ENCODE results near the gene CASP8. TPM values are rescaled to one million over a fixed set of nuclear protein-coding genes. Genes with fewer than 3 reads are reported as not detected.

Gene CASP8
- total RNA-seq, 1 donor from 2014 or later: 2.8 TPM

GRCh38 chr2:201313362-201313761, 53.0 kb downstream of the CASP8 start:
- no peak overlapping the region for H3K27ac Mint-ChIP-seq
- H3K9me3 Mint-ChIP-seq (ENCODE audit: low read depth): peaks cover 23% of the 10 kb centered on the region
- H3K36me3 Mint-ChIP-seq (ENCODE audit: insufficient read depth): peaks cover 2% of the 10 kb centered on the region
- H3K4me1 Mint-ChIP-seq (ENCODE audit: low read depth): no peaks in the 10 kb centered on the region
- no peak for DNase-seq (ENCODE audit: low spot score, unreplicated experiment)
- no peak for TF ChIP-seq CTCF (IDR thresholded peaks at IDR 0.05; ENCODE audit: unreplicated experiment)
- no peak overlapping the region for H3K4me3 Mint-ChIP-seq (ENCODE audit: low read depth)
- H3K27me3 Mint-ChIP-seq: no peaks in the 10 kb centered on the region

DNA sequence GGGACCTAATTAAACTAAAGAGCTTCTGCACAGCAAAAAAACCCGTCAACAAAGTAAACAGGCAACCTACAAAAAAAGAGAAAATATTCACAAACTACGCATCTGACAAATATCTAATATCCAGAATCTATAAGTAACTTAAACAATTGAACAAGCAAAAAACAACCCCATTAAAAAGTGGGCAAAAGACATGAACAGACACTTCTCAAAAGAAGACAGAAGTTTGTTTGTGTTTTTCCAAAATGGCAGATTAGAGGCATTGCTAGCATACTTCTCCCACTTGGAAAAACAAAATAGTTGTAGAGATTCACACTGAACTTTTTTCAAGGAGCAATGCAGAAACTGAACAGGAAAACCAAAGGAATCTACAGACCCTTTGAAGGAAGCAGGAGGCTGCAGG, 59.2 kb downstream of the CASP8 start:
- Mint-ChIP-seq H3K9me3 (ENCODE audit: low read depth) (peaks cover 22% of the 10 kb centered on the region), H3K4me3 (ENCODE audit: low read depth) (no peak overlapping the region), H3K27me3 (no peaks in the 10 kb centered on the region), H3K4me1 (ENCODE audit: low read depth) (no peaks in the 10 kb centered on the region), H3K27ac (no peak overlapping the region), H3K36me3 (ENCODE audit: insufficient read depth) (peaks cover 2% of the 10 kb centered on the region)
- no peak for DNase-seq (ENCODE audit: low spot score, unreplicated experiment)
- no peak for TF ChIP-seq CTCF (IDR thresholded peaks at IDR 0.05; ENCODE audit: unreplicated experiment)

DNA sequence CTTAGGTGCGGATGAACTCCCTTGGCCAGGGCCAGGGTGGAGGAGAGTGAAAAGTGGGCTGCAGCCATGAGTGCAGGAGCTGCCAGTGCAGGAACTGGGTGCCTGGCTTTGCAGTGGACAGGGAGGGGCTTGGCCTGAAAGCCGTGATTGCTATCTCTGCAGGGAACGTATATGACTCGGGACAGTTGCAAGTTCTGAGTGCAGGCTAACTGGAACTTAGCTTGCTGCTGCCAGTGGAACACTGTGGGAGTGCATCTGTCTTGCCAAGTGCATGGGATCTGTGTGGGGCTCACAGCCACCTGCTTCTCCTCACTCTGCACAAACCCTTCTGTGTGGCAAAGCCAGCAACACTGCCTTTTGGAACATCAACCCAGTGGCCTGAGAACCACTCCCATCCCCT, 59.9 kb downstream of the CASP8 start:
- TF ChIP-seq CTCF (IDR thresholded peaks at IDR 0.05; ENCODE audit: unreplicated experiment): no peak
- Mint-ChIP-seq H3K27me3 (no peaks in the 10 kb centered on the region), H3K4me1 (ENCODE audit: low read depth) (no peaks in the 10 kb centered on the region), H3K9me3 (ENCODE audit: low read depth) (peaks cover 20% of the 10 kb centered on the region), H3K4me3 (ENCODE audit: low read depth) (no peak overlapping the region), H3K36me3 (ENCODE audit: insufficient read depth) (no peaks in the 10 kb centered on the region), H3K27ac (no peak overlapping the region)
- DNase-seq (ENCODE audit: low spot score, unreplicated experiment): no peak

DNA sequence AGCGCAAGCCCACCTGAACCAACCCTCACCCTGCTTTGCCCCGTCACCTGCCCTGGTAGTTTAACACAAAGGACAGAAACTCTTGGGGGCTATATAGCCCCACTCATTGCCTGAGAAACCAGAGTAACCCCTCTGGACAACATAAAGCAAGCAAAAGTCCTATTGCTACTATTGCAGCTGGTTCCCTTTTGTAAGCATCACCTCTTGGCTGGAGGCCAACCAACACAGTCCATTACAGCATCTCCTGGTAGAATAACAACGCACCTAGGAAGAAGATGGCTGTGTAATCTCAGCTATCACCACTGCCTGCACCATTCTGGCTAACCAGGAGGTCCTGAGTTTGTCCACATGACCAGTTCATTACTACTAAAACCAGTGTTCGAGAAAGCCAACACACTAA, 60.4 kb downstream of the CASP8 start:
- no peak overlapping the region for H3K27ac Mint-ChIP-seq
- H3K27me3 Mint-ChIP-seq: no peaks in the 10 kb centered on the region
- DNase-seq (ENCODE audit: low spot score, unreplicated experiment): no peak
- no peaks in the 10 kb centered on the region for H3K4me1 Mint-ChIP-seq (ENCODE audit: low read depth)
- TF ChIP-seq CTCF (IDR thresholded peaks at IDR 0.05; ENCODE audit: unreplicated experiment): no peak
- H3K9me3 Mint-ChIP-seq (ENCODE audit: low read depth): peaks cover 22% of the 10 kb centered on the region
- no peak overlapping the region for H3K4me3 Mint-ChIP-seq (ENCODE audit: low read depth)
- no peaks in the 10 kb centered on the region for H3K36me3 Mint-ChIP-seq (ENCODE audit: insufficient read depth)

DNA sequence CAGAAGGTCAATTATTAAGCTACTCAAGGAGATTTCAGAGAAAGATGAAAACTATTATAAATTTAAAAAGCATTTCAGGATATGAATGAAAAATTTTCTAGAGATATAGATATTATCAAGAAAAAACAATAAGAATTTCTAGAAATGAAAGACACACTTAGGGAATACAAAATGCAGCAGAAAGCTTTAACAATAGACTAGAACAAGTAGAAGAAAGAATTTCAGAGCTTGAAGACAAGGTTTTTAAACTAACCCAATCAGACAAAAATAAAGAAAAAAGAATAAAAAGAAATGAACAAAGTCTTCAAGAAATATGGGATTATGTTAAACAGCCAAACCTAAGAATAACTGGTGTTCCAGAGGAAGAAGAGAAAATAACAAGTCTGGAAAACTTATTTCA, 62.4 kb downstream of the CASP8 start:
- peaks cover 1% of the 10 kb centered on the region for H3K36me3 Mint-ChIP-seq (ENCODE audit: insufficient read depth)
- TF ChIP-seq CTCF (IDR thresholded peaks at IDR 0.05; ENCODE audit: unreplicated experiment): no peak
- H3K9me3 Mint-ChIP-seq (ENCODE audit: low read depth): peaks cover 39% of the 10 kb centered on the region
- H3K27ac Mint-ChIP-seq: no peak overlapping the region
- H3K27me3 Mint-ChIP-seq: no peaks in the 10 kb centered on the region
- DNase-seq (ENCODE audit: low spot score, unreplicated experiment): no peak
- H3K4me3 Mint-ChIP-seq (ENCODE audit: low read depth): no peak overlapping the region
- H3K4me1 Mint-ChIP-seq (ENCODE audit: low read depth): no peaks in the 10 kb centered on the region

All from progenitor cell of endocrine pancreas (in vitro differentiated cells).